CD14-positive monocyte (primary cell): ENCODE measurements around the gene HTR1D. TPM values are rescaled to one million over a fixed set of nuclear protein-coding genes. Genes with fewer than 3 reads are reported as not detected.

ENCODE experiments used
- DNase-seq, 3 donors: peaks; one replicate each; pipeline ENCODE4 v3.0.0-alpha.2; 2011 to 2022
- H2AFZ ChIP-seq: 2 replicates; pipeline ENCODE4 v1.6.0; 2012; ENCODE audit warnings: mild to moderate bottlenecking, low read depth, low read length, inconsistent platforms; ENCODE audit not compliant: insufficient read depth, poor library complexity, severe bottlenecking
- H3K27ac ChIP-seq, 2 donors: 1 replicate in 1 of 2; 2 replicates in 1 of 2; pipeline ENCODE4 v1.5.1; 2012 to 2013; ENCODE audit warnings: low read length in 2 of 2, control low read depth in 1 of 2, inconsistent platforms in 1 of 2, low read depth in 1 of 2, mild to moderate bottlenecking in 1 of 2
- H3K27me3 ChIP-seq, 2 donors: one replicate each; pipeline versions ENCODE4 v1.6.0 to v1.6.1; 2011 to 2013; ENCODE audit warnings: low read length in 2 of 2; ENCODE audit not compliant: control insufficient read depth in 2 of 2, insufficient read depth in 2 of 2
- H3K36me3 ChIP-seq, 2 donors: replicated peaks in 1 of 2; 1 replicate in 1 of 2; 2 replicates in 1 of 2; pipeline versions ENCODE4 v1.5.1 to v1.6.1; 2012 to 2013; ENCODE audit warnings: low read length in 2 of 2, control low read depth in 1 of 2, inconsistent platforms in 1 of 2, mild to moderate bottlenecking in 1 of 2; ENCODE audit not compliant: insufficient read depth in 2 of 2, control insufficient read depth in 1 of 2
- H3K4me1 ChIP-seq, 2 donors: 1 replicate in 1 of 2; 2 replicates in 1 of 2; pipeline versions ENCODE4 v1.5.1 to v1.6.1; 2012 to 2013; ENCODE audit warnings: low read length in 2 of 2, control low read depth in 1 of 2, inconsistent platforms in 1 of 2, mild to moderate bottlenecking in 1 of 2, moderate library complexity in 1 of 2; ENCODE audit not compliant: insufficient read depth in 2 of 2, control insufficient read depth in 1 of 2
- H3K4me2 ChIP-seq: replicated peaks from 2 replicates; pipeline ENCODE3; 2012; ENCODE audit warnings: low read length, moderate library complexity, mild to moderate bottlenecking; ENCODE audit not compliant: poor library complexity, severe bottlenecking; ENCODE audit errors: extremely low read depth
- H3K4me3 ChIP-seq, 3 experiments: fragments of 200-600 bp in 1 of 3; sonication (generic) in 1 of 3; replicated peaks in 1 of 3; 1 replicate in 2 of 3; 2 replicates in 1 of 3; pipeline ENCODE4 v1.5.1; 2011 to 2013; ENCODE audit warnings: low read length in 3 of 3, mild to moderate bottlenecking in 3 of 3, control low read depth in 2 of 3, low read depth in 2 of 3, inconsistent platforms in 1 of 3, moderate library complexity in 1 of 3
- H3K79me2 ChIP-seq: 2 replicates; pipeline ENCODE4 v1.6.0; 2012; ENCODE audit warnings: mild to moderate bottlenecking, control low read depth, inconsistent platforms, low read length, moderate library complexity; ENCODE audit not compliant: insufficient read depth
- H3K9ac ChIP-seq: 2 replicates; pipeline ENCODE4 v1.6.0; 2017; ENCODE audit warnings: low read length, mild to moderate bottlenecking; ENCODE audit not compliant: insufficient read depth, poor library complexity, severe bottlenecking
- H3K9me3 ChIP-seq, 2 donors: replicated peaks in 1 of 2; 1 replicate in 1 of 2; 2 replicates in 1 of 2; pipeline versions ENCODE4 v1.5.1 to v1.6.1; 2012 to 2013; ENCODE audit warnings: low read length in 2 of 2, control low read depth in 1 of 2; ENCODE audit not compliant: control insufficient read depth in 1 of 2, insufficient read depth in 1 of 2
- H4K20me1 ChIP-seq: 2 replicates; pipeline ENCODE4 v1.6.0; 2012; ENCODE audit warnings: mild to moderate bottlenecking, low read length, control low read depth, moderate library complexity; ENCODE audit not compliant: insufficient read depth
- H3K27ac Mint-ChIP-seq, 7 donors: one replicate each; pipeline ENCODE4 v1.8.0; 2020; ENCODE audit warnings: mild to moderate bottlenecking in 7 of 7, mixed read lengths in 7 of 7, moderate library complexity in 6 of 7, inconsistent platforms in 2 of 7
- H3K27me3 Mint-ChIP-seq, 3 donors: one replicate each; pipeline ENCODE4 v1.8.0; 2021 to 2022; ENCODE audit warnings: low read depth in 3 of 3, mild to moderate bottlenecking in 3 of 3, mixed read lengths in 3 of 3, moderate library complexity in 3 of 3, inconsistent platforms in 1 of 3
- H3K36me3 Mint-ChIP-seq, 2 donors: one replicate each; pipeline ENCODE4 v1.8.0; 2020; ENCODE audit warnings: mixed read lengths in 2 of 2, inconsistent platforms in 1 of 2, mild to moderate bottlenecking in 1 of 2
- H3K4me1 Mint-ChIP-seq: one replicate; pipeline ENCODE4 v1.8.0; 2020; ENCODE audit warnings: mild to moderate bottlenecking, mixed read lengths
- H3K4me3 Mint-ChIP-seq, 2 donors: one replicate each; pipeline ENCODE4 v1.8.0; 2020; ENCODE audit warnings: mild to moderate bottlenecking in 2 of 2, mixed read lengths in 2 of 2, moderate library complexity in 1 of 2
- H3K9me3 Mint-ChIP-seq, 7 donors: one replicate each; pipeline ENCODE4 v1.8.0; 2020 to 2022; ENCODE audit warnings: mixed read lengths in 7 of 7, mild to moderate bottlenecking in 6 of 7, moderate library complexity in 6 of 7, inconsistent platforms in 2 of 7
- WGBS: methylation state at CpG from one replicate; pipeline ENCODE4 v1.1.5; 2013; ENCODE audit warnings: missing lambda C conversion rate; ENCODE audit not compliant: insufficient coverage; 5-methylcytosine and 5-hydroxymethylcytosine counted together
- intact Hi-C, 2 donors: fragments of 100-400 bp; cut with micrococcal nuclease; formaldehyde crosslinking; loops; one replicate each; pipeline versions ENCODE4 v1.15.0 to v1.15.1; 2023
- polyA plus RNA-seq, 3 donors: library from polyadenylated mRNA; depleted of rRNA in 1 of 3; unstranded in 2 of 3; stranded (reverse) in 1 of 3; fragments of 300-500 nt in 2 of 3; fragments of >200 nt in 1 of 3; fragmentation: Illumina TruSeq in 2 of 3; gene quantifications; 1 replicate in 2 of 3; 2 replicates in 1 of 3; pipeline ENCODE4 v1.2.3, GENCODE V29; 2012 to 2021
- small RNA-seq: library from RNA; depleted of rRNA; stranded (forward); fragments of <200 nt; gene quantifications from one replicate; pipeline ENCODE3, GENCODE V24; 2012; ENCODE audit warnings: low read depth; ENCODE audit not compliant: insufficient read length
- TF ChIP-seq, protein P1 (sequence below): fragments of 200-600 bp; IDR thresholded peaks from one replicate; pipeline ENCODE4 v1.8.0; 2022; ENCODE audit warnings: antibody characterized with exemption, mild to moderate bottlenecking

HTR1D gene
- polyA plus RNA-seq, 3 donors = not detected

DNA sequence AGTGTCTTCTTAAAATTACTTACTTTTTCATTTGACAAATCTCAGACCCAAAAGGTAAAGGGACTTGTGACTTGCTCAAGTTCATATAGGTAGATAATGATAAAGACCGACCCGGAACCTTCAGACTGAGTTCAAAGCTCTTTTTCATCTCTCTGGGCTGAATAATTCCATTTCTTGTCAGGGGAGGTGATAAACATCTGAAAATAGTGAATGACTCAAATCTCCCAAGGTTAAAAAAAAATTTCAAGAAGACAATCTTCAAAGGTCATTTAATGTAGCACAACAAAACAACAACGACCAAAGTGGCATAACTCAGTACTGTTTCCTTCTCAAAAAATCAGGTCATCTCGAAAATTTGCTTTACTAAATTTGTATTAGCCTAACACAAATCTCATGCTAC is 69.2 kb downstream of the HTR1D start:
- no peaks in the 10 kb centered on the region for H3K36me3 ChIP-seq
- no peaks in the 10 kb centered on the region for H3K9me3 ChIP-seq
- peaks cover 46% of the 10 kb centered on the region for H3K79me2 ChIP-seq
- peaks cover 3 to 4% of the 10 kb centered on the region in 2 donors for H3K36me3 Mint-ChIP-seq
- H4K20me1 ChIP-seq = peaks cover 39% of the 10 kb centered on the region
- H3K27ac Mint-ChIP-seq = no peak overlapping the region
- H3K4me1 Mint-ChIP-seq = peaks cover 18% of the 10 kb centered on the region
- DNase-seq = no peak
- H2AFZ ChIP-seq = no peak overlapping the region
- no peaks in the 10 kb centered on the region for H3K9me3 Mint-ChIP-seq
- WGBS = 92% methylated on average over 2 of the region's 4 CpGs
- TF ChIP-seq, protein P1, sequence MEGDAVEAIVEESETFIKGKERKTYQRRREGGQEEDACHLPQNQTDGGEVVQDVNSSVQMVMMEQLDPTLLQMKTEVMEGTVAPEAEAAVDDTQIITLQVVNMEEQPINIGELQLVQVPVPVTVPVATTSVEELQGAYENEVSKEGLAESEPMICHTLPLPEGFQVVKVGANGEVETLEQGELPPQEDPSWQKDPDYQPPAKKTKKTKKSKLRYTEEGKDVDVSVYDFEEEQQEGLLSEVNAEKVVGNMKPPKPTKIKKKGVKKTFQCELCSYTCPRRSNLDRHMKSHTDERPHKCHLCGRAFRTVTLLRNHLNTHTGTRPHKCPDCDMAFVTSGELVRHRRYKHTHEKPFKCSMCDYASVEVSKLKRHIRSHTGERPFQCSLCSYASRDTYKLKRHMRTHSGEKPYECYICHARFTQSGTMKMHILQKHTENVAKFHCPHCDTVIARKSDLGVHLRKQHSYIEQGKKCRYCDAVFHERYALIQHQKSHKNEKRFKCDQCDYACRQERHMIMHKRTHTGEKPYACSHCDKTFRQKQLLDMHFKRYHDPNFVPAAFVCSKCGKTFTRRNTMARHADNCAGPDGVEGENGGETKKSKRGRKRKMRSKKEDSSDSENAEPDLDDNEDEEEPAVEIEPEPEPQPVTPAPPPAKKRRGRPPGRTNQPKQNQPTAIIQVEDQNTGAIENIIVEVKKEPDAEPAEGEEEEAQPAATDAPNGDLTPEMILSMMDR = no peak
- no peak overlapping the region for H3K4me3 Mint-ChIP-seq
- no peak overlapping the region for H3K4me2 ChIP-seq
- H3K4me3 ChIP-seq = no peak overlapping the region
- no peaks in the 10 kb centered on the region for H3K4me1 ChIP-seq
- H3K27me3 ChIP-seq = no peaks in the 10 kb centered on the region
- no peak overlapping the region for H3K9ac ChIP-seq
- H3K27ac ChIP-seq = no peak overlapping the region
- no peaks in the 10 kb centered on the region for H3K27me3 Mint-ChIP-seq
- intact Hi-C loops = no loop called here

Small RNA genes lying within 50 kb of the gene (small RNA-seq; reads per million reads assigned to genes)
- not detected for gene RNU6-135P
- gene RNU6-514P = not detected

Other genes with a start within 250 kb of the HTR1D start
- gene LACTBL1, start 244.6 kb downstream of the HTR1D start, polyA plus RNA-seq = not detected
- gene TEX46, start 201.7 kb downstream of the HTR1D start, polyA plus RNA-seq = not detected
- gene KDM1A, start 198.0 kb downstream of the HTR1D start, polyA plus RNA-seq = 10 to 100 TPM; 22.1 to 30.2 (median 24.1) TPM
- gene LUZP1, start 48.6 kb downstream of the HTR1D start, polyA plus RNA-seq = 1 to 10 TPM; 4.4 to 8.7 (median 5.8) TPM
- gene HNRNPR, start 126.8 kb upstream of the HTR1D start, polyA plus RNA-seq = 100 to 1,000 TPM in 1 of 3 donors, 10 to 100 TPM in 2; 58.5 to 112 (median 82.9) TPM
- gene ZNF436, start 152.3 kb upstream of the HTR1D start, polyA plus RNA-seq = 1 to 10 TPM; 1.4 to 2.4 (median 2.0) TPM
- under 1 TPM in 2 of 3 donors, not detected in 1; 0.26 to 0.52 TPM for gene TCEA3, start 207.2 kb upstream of the HTR1D start, polyA plus RNA-seq